Measurements from ENCODE around the gene EGLN3. TPM values are rescaled to one million over a fixed set of nuclear protein-coding genes. Genes with fewer than 3 reads are reported as not detected.

The EGLN3 gene
- total RNA-seq, 1 donor = 0.86 TPM

- no peak for TF ChIP-seq CTCF (IDR thresholded peaks at IDR 0.05; ENCODE audit: insufficient read depth, low read depth, low read length)
- DNase-seq (ENCODE audit: low read depth) = no peak
- H3K4me3 ChIP-seq (ENCODE audit: low read depth, low read length) = no peak overlapping the region
Measured at GRCh38 chr14:33891700-33892099, 59.2 kb downstream of the EGLN3 start.

GRCh38 chr14:33884916-33885315 is 66.0 kb downstream of the EGLN3 start:
- TF ChIP-seq CTCF (IDR thresholded peaks at IDR 0.05; ENCODE audit: insufficient read depth, low read depth, low read length) = no peak
- DNase-seq (ENCODE audit: low read depth) = no peak
- no peak overlapping the region for H3K4me3 ChIP-seq (ENCODE audit: low read depth, low read length)

DNA sequence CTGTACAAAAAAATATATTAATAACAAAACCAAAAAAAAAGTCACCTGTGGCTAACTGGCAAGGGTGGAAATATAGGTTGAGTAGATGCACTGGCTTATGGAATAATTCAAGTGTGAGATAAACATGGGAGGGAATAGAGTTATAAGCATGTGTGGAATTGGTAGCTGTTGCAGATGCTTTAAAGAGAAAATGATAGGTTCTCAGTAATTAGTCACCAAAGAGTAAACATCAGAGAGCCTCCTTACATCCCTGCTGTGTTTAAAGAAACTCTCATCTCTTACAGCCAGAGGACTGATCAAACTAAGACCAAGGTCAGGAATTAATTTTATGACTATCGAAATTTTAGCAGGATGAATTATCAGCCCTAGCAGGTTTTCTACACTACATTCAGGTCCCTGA is 70.5 kb downstream of the EGLN3 start:
- DNase-seq (ENCODE audit: low read depth) = no peak
- no peak overlapping the region for H3K4me3 ChIP-seq (ENCODE audit: low read depth, low read length)
- no peak for TF ChIP-seq CTCF (IDR thresholded peaks at IDR 0.05; ENCODE audit: insufficient read depth, low read depth, low read length)

DNA sequence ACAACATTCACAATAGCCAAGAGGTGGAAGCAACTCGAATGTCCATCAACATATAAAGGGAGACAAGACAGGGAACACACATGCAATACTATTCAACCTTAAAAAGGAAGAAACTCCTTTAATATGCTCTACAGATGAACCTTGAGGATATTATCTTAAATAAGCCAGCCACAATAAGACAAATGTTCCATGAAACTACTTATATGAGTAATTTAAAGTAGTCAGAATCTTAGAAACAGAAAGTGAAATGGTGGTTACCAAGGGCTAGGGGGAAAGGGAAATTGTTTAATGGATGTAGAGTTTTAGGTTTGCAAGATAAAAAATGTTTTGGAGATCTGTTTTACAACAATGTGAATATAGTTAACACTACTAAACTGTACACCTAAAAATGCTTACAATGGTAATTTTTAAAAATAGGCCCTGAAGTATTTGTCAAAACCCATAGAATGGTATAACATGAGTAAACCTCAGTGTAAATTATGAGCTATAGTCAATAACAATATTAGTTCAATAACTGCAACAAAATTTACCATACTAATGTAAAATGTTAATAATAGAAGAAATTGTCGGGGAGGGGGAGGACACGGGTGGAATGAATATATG is 71.1 kb downstream of the EGLN3 start:
- no peak for TF ChIP-seq CTCF (IDR thresholded peaks at IDR 0.05; ENCODE audit: insufficient read depth, low read depth, low read length)
- no peak for DNase-seq (ENCODE audit: low read depth)
- H3K4me3 ChIP-seq (ENCODE audit: low read depth, low read length) = no peak overlapping the region

GRCh38 chr14:33876274-33876673 is 74.6 kb downstream of the EGLN3 start:
- no peak overlapping the region for H3K4me3 ChIP-seq (ENCODE audit: low read depth, low read length)
- no peak for DNase-seq (ENCODE audit: low read depth)
- no peak for TF ChIP-seq CTCF (IDR thresholded peaks at IDR 0.05; ENCODE audit: insufficient read depth, low read depth, low read length)

Measured in fibroblast of villous mesenchyme (primary cell).